Progenitor cell of endocrine pancreas (in vitro differentiated cells): ENCODE measurements around the gene NLK. TPM values are rescaled to one million over a fixed set of nuclear protein-coding genes. Genes with fewer than 3 reads are reported as not detected.

ENCODE experiments used
- DNase-seq: peaks from one replicate; pipeline ENCODE4 v3.0.0; 2021; ENCODE audit warnings: low spot score; ENCODE audit not compliant: unreplicated experiment
- H3K27ac Mint-ChIP-seq: 2 replicates; pipeline ENCODE4 v1.8.0; 2021; ENCODE audit warnings: mild to moderate bottlenecking, moderate library complexity, mixed read lengths
- H3K27me3 Mint-ChIP-seq: 2 replicates; pipeline ENCODE4 v1.8.0; 2021; ENCODE audit warnings: mixed read lengths
- H3K36me3 Mint-ChIP-seq: 2 replicates; pipeline ENCODE4 v1.8.0; 2022; ENCODE audit warnings: mixed read lengths; ENCODE audit not compliant: insufficient read depth
- H3K4me1 Mint-ChIP-seq: 2 replicates; pipeline ENCODE4 v1.8.0; 2021; ENCODE audit warnings: low read depth, mixed read lengths
- H3K4me3 Mint-ChIP-seq: 2 replicates; pipeline ENCODE4 v1.8.0; 2021; ENCODE audit warnings: low read depth, mild to moderate bottlenecking, moderate library complexity, mixed read lengths
- H3K9me3 Mint-ChIP-seq: 2 replicates; pipeline ENCODE4 v1.8.0; 2021; ENCODE audit warnings: low read depth, mixed read lengths
- total RNA-seq: library from RNA; stranded (reverse); gene quantifications from 2 replicates; pipeline ENCODE4 v1.2.1, GENCODE V29; 2021
- TF ChIP-seq, protein P1 (sequence below): fragments of 200-600 bp; sonication (generic); IDR thresholded peaks from one replicate; pipeline ENCODE4 v1.5.0; 2021; ENCODE audit warnings: antibody characterized with exemption, mild to moderate bottlenecking; ENCODE audit not compliant: unreplicated experiment

The NLK gene
- total RNA-seq, 1 donor from 2014 or later, result 38.9 TPM

DNA sequence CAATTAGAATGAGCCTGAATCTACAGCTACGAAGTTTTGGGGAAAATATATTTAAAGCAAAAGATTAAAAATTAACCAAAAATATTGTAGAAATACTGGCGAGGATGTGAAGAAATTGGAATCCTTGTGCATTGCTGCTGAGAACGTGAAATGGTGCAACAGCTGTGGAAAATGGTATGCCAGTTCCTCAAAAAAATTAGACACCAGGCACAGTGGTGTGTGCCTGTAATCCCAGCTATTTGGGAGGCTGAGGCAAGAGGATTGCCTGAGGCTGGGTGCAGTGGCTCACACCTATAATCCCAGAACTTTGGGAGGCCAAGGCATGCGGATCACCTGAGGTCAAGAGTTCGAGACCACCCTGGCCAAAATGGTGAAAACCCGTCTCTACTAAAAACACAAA is 156.6 kb downstream of the NLK start:
- Mint-ChIP-seq H3K4me3 (no peak overlapping the region), H3K36me3 (peaks cover 15% of the 10 kb centered on the region), H3K4me1 (no peaks in the 10 kb centered on the region), H3K27me3 (no peaks in the 10 kb centered on the region), H3K27ac (no peak overlapping the region), H3K9me3 (no peaks in the 10 kb centered on the region)
- no peak for DNase-seq
- TF ChIP-seq, protein P1, sequence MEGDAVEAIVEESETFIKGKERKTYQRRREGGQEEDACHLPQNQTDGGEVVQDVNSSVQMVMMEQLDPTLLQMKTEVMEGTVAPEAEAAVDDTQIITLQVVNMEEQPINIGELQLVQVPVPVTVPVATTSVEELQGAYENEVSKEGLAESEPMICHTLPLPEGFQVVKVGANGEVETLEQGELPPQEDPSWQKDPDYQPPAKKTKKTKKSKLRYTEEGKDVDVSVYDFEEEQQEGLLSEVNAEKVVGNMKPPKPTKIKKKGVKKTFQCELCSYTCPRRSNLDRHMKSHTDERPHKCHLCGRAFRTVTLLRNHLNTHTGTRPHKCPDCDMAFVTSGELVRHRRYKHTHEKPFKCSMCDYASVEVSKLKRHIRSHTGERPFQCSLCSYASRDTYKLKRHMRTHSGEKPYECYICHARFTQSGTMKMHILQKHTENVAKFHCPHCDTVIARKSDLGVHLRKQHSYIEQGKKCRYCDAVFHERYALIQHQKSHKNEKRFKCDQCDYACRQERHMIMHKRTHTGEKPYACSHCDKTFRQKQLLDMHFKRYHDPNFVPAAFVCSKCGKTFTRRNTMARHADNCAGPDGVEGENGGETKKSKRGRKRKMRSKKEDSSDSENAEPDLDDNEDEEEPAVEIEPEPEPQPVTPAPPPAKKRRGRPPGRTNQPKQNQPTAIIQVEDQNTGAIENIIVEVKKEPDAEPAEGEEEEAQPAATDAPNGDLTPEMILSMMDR, result no peak

DNA sequence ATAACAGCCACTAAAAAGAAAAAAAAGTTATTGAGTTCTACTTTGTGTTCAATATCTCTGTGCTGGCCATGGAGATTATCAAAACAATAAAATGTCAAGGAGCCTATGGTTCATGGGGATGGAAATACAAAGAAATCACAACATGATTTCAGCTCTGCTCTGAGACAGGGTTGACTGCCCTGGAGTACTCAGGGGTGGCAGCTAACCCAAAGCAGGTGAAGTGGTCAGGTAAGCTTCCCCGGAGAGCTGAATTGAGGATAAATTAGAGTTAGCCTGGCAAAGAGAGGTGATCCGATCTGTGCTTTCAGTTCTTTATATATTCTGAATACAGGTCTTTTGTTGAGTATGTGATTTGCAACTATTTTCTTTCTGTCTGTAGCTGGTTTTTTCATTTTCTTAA is 157.3 kb downstream of the NLK start:
- no peak for DNase-seq
- Mint-ChIP-seq H3K9me3 (no peaks in the 10 kb centered on the region), H3K27me3 (no peaks in the 10 kb centered on the region), H3K4me3 (no peak overlapping the region), H3K27ac (no peak overlapping the region), H3K4me1 (no peaks in the 10 kb centered on the region), H3K36me3 (peaks cover 14% of the 10 kb centered on the region)
- TF ChIP-seq, protein P1, result no peak

DNA sequence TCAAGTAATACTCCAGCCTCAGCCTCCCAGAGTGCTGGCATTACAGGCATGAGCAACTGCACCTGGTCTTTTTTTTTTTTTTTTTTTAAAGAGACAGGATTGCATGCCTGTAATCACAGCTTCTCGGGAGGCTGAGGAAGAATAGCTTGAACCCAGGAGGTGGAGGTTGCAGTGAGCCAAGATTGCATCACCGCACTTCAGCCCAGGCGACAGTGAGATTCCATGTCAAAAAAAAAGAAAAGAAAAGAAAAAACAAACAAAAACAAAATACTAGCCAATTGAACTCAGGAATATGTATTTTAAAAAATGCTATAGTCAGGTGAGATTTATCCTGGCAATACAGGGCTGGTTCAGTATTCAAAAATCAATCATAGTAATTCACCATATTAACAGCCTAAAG is 158.8 kb downstream of the NLK start:
- no peak for DNase-seq
- H3K4me3 Mint-ChIP-seq, result no peak overlapping the region
- no peaks in the 10 kb centered on the region for H3K27me3 Mint-ChIP-seq
- TF ChIP-seq, protein P1, result no peak
- H3K4me1 Mint-ChIP-seq, result no peaks in the 10 kb centered on the region
- no peaks in the 10 kb centered on the region for H3K9me3 Mint-ChIP-seq
- peaks cover 13% of the 10 kb centered on the region for H3K36me3 Mint-ChIP-seq
- H3K27ac Mint-ChIP-seq, result no peak overlapping the region

DNA sequence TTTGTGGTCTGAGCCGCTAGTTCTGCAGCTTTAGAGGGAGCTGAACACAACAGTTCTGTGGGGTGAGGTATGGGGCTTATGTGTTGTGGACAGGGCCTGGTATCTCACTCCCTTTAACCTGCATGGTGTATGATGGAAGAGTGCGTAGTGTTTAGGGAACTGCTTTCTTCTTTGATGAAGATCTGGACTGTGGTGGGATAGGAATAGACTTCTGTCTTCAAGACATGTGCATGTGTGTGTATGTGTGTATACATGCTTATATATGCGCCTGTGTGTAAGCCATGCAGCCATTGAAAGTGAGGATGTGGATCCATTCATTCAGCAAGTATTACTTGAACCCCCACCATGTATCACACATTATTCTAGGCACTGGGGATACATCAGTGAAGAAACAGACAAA is 161.8 kb downstream of the NLK start:
- H3K36me3 Mint-ChIP-seq, result peaks cover 3% of the 10 kb centered on the region
- TF ChIP-seq, protein P1, result no peak
- no peaks in the 10 kb centered on the region for H3K27me3 Mint-ChIP-seq
- H3K27ac Mint-ChIP-seq, result no peak overlapping the region
- H3K9me3 Mint-ChIP-seq, result no peaks in the 10 kb centered on the region
- DNase-seq, result no peak
- H3K4me1 Mint-ChIP-seq, result no peaks in the 10 kb centered on the region
- H3K4me3 Mint-ChIP-seq, result no peak overlapping the region

DNA sequence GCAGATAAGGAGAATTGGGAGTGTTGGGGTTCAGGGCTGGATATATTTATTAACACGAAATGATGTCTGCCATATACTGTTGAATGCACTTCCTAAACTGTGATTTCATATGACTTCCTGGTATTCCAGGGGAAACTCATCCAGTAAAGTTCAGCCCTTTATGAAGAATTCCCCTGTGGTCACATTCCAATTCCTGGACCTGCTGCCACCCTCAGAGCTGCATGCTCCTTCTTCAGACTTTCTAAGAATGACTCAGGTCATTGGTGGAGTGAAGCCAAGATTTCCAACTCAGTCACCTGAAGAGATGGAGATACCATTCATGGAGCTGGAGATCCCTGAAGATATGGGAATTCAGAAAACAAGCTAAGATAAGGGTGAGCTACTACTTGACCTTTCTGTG is 162.3 kb downstream of the NLK start:
- no peak overlapping the region for H3K4me3 Mint-ChIP-seq
- no peaks in the 10 kb centered on the region for H3K4me1 Mint-ChIP-seq
- H3K27ac Mint-ChIP-seq, result no peak overlapping the region
- H3K27me3 Mint-ChIP-seq, result no peaks in the 10 kb centered on the region
- peaks cover 6% of the 10 kb centered on the region for H3K36me3 Mint-ChIP-seq
- TF ChIP-seq, protein P1, result no peak
- H3K9me3 Mint-ChIP-seq, result peaks cover 3% of the 10 kb centered on the region
- no peak for DNase-seq
